Effector CD4-positive, alpha-beta T cell (primary cell): ENCODE results near the gene RFX3.

Experiments
- DNase-seq: peaks from one replicate; pipeline ENCODE4 v3.0.0-alpha.2; 2020

Gene RFX3

GRCh38 chr9:3268223-3268622 is 257.6 kb downstream of the RFX3 start:
- no peak for DNase-seq

GRCh38 chr9:3263698-3264097 is 262.1 kb downstream of the RFX3 start:
- no peak for DNase-seq

GRCh38 chr9:3262826-3263529 is 262.8 kb downstream of the RFX3 start:
- no peak for DNase-seq

GRCh38 chr9:3261484-3261883 is 264.3 kb downstream of the RFX3 start:
- DNase-seq: no peak

- no peak for DNase-seq
Measured at GRCh38 chr9:3256571-3257330, 269.1 kb downstream of the RFX3 start.

GRCh38 chr9:3251309-3251708 is 274.5 kb downstream of the RFX3 start:
- DNase-seq: no peak

GRCh38 chr9:3250741-3251140 is 275.1 kb downstream of the RFX3 start:
- DNase-seq: no peak

- no peak for DNase-seq
Measured at GRCh38 chr9:3247211-3247610, 278.6 kb downstream of the RFX3 start.

- DNase-seq: no peak
Measured at GRCh38 chr9:3246241-3246640, 279.6 kb downstream of the RFX3 start.

- no peak for DNase-seq
Measured at GRCh38 chr9:3244963-3245653, 280.7 kb downstream of the RFX3 start.

GRCh38 chr9:3243683-3244082 is 282.1 kb downstream of the RFX3 start:
- no peak for DNase-seq

GRCh38 chr9:3241290-3241689 is 284.5 kb downstream of the RFX3 start:
- no peak for DNase-seq

- peak; percentile 35 for DNase-seq
Measured at GRCh38 chr9:3240656-3241268, 285.0 kb downstream of the RFX3 start.

GRCh38 chr9:3239240-3239639 is 286.6 kb downstream of the RFX3 start:
- no peak for DNase-seq

- DNase-seq: no peak
Measured at GRCh38 chr9:3238236-3238635, 287.6 kb downstream of the RFX3 start.

- no peak for DNase-seq
Measured at GRCh38 chr9:3237121-3237520, 288.7 kb downstream of the RFX3 start.

- no peak for DNase-seq
Measured at GRCh38 chr9:3235497-3235896, 290.3 kb downstream of the RFX3 start.

- DNase-seq: no peak
Measured at GRCh38 chr9:3224931-3225330, 300.9 kb downstream of the RFX3 start.

- DNase-seq: no peak
Measured at GRCh38 chr9:3215658-3216057, 310.1 kb downstream of the RFX3 start.

- DNase-seq: no peak
Measured at GRCh38 chr9:3214741-3215140, 311.1 kb downstream of the RFX3 start.

GRCh38 chr9:3205421-3206095 is 320.2 kb downstream of the RFX3 start:
- DNase-seq: no peak

- DNase-seq: no peak
Measured at GRCh38 chr9:3200331-3200774, 325.4 kb downstream of the RFX3 start.

GRCh38 chr9:3193791-3194190 is 332.0 kb downstream of the RFX3 start:
- no peak for DNase-seq
